ENCODE measurements around the gene PLSCR1.
A peak's percentile ranks its signal among the peaks of the same experiment; 100 is the strongest.

The PLSCR1 gene

DNA sequence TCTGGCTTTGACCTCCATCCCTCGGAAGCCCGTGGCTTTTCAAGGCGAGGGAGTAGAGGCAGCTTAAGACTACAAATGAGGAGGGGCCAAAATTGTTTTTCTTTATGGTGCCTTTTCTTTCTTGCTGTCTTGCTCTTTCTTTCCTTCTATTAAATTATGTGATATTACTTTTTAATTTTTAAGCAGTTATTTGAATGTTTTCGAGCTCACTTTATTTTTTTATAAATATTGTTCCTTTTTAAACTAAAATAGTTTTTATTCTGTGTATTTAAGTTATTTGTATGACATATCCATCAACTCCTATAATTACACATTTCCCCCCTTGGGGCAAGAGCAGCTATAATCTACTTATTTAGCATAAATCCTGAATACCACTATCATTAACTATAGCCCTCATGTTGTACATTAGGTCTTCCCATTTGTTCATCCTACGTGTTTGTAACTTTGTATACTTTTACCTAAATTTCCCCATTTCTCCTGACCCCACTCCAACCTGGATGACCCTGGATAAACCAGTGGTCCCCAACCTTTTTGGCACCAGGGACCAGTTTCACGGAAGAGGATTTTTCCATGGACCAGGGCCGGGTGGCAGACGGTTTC lies 622 bp upstream of the PLSCR1 start:
- Histone ChIP-seq H2BK12ac (ENCODE audit: low read length in 2 of 2) (no peak overlapping the region), H3K23ac (ENCODE audit: low read length in 2 of 2) (no peak overlapping the region), H3K27ac (ENCODE audit: low read length, poor library complexity, severe bottlenecking) (peak overlapping the region; percentile 14), H2BK120ac (ENCODE audit: low read depth, low read length) (no peak overlapping the region), H3K27me3 (ENCODE audit: control insufficient read depth in 1 of 2, insufficient read depth in 1 of 2, low read length in 2 of 2) (no peaks in the 10 kb centered on the region), H3K14ac (ENCODE audit: low read length in 2 of 2) (no peak overlapping the region), H3K4me2 (ENCODE audit: low read length, poor library complexity, severe bottlenecking) (peak overlapping the region; percentile 16), H3K4me1 (ENCODE audit: control insufficient read depth, insufficient read depth, low read depth, low read length) (no peaks in the 10 kb centered on the region), H3K9ac (ENCODE audit: low read length) (peak overlapping the region; percentile 92), H3K18ac (ENCODE audit: low read depth in 1 of 2, low read length in 2 of 2) (no peak overlapping the region), H4K8ac (ENCODE audit: low read length) (no peak overlapping the region), H3K79me1 (replicated peaks; ENCODE audit: low read length, poor library complexity, severe bottlenecking) (peaks cover 4% of the 10 kb centered on the region), H4K91ac (ENCODE audit: low read length) (no peak overlapping the region), H2AFZ (ENCODE audit: low read depth, low read length) (no peak overlapping the region), H3K36me3 (ENCODE audit: control insufficient read depth in 1 of 2, insufficient read depth in 2 of 2, low read depth in 1 of 2, low read length in 2 of 2) (no peaks in the 10 kb centered on the region), H2AK5ac (ENCODE audit: low read length, severe bottlenecking) (no peak overlapping the region), H2BK15ac (ENCODE audit: low read depth, poor library complexity, severe bottlenecking) (no peak overlapping the region), H3K4me3 (ENCODE audit: insufficient read depth in 1 of 2, low read depth in 1 of 2, low read length in 2 of 2) (peak overlapping the region; percentile 78 to 81), H3K4ac (ENCODE audit: low read depth in 1 of 2, low read length in 2 of 2) (no peak overlapping the region), H3K9me3 (ENCODE audit: control insufficient read depth, low read length) (no peaks in the 10 kb centered on the region), H2BK5ac (ENCODE audit: low read depth, low read length, poor library complexity, severe bottlenecking) (no peak overlapping the region)
- 31% methylated on average over 3 of the region's 8 CpGs for WGBS
- DNase-seq, result no peak

GRCh38 chr3:146543461-146544001 lies 876 bp downstream of the PLSCR1 start:
- Histone ChIP-seq H3K18ac (ENCODE audit: low read depth in 1 of 2, low read length in 2 of 2) (peak overlapping the region in 1 of 2 experiments; percentile 94), H3K14ac (ENCODE audit: low read length in 2 of 2) (no peak overlapping the region), H3K36me3 (ENCODE audit: control insufficient read depth in 1 of 2, insufficient read depth in 2 of 2, low read depth in 1 of 2, low read length in 2 of 2) (peaks cover 3 to 5% of the 10 kb centered on the region in 2 experiments), H3K4ac (ENCODE audit: low read depth in 1 of 2, low read length in 2 of 2) (no peak overlapping the region), H3K79me1 (replicated peaks; ENCODE audit: low read length, poor library complexity, severe bottlenecking) (peaks cover 4% of the 10 kb centered on the region), H2BK15ac (ENCODE audit: low read depth, poor library complexity, severe bottlenecking) (no peak overlapping the region), H3K9me3 (ENCODE audit: control insufficient read depth, low read length) (no peaks in the 10 kb centered on the region), H3K23ac (ENCODE audit: low read length in 2 of 2) (no peak overlapping the region), H2BK12ac (ENCODE audit: low read length in 2 of 2) (no peak overlapping the region), H3K9ac (ENCODE audit: low read length) (peak overlapping the region; percentile 92), H2BK5ac (ENCODE audit: low read depth, low read length, poor library complexity, severe bottlenecking) (no peak overlapping the region), H2AK5ac (ENCODE audit: low read length, severe bottlenecking) (no peak overlapping the region), H3K4me3 (ENCODE audit: insufficient read depth in 1 of 2, low read depth in 1 of 2, low read length in 2 of 2) (peak overlapping the region; percentile 78 to 81), H4K8ac (ENCODE audit: low read length) (no peak overlapping the region), H2BK120ac (ENCODE audit: low read depth, low read length) (no peak overlapping the region), H3K4me1 (ENCODE audit: control insufficient read depth, insufficient read depth, low read depth, low read length) (no peaks in the 10 kb centered on the region), H4K91ac (ENCODE audit: low read length) (no peak overlapping the region), H2AFZ (ENCODE audit: low read depth, low read length) (no peak overlapping the region), H3K27me3 (ENCODE audit: control insufficient read depth in 1 of 2, insufficient read depth in 1 of 2, low read length in 2 of 2) (no peaks in the 10 kb centered on the region), H3K27ac (ENCODE audit: low read length, poor library complexity, severe bottlenecking) (no peak overlapping the region), H3K4me2 (ENCODE audit: low read length, poor library complexity, severe bottlenecking) (peak overlapping the region; percentile 84)
- 2% methylated on average over 9 of the region's 10 CpGs for WGBS
- DNase-seq, result peak; percentile 63

DNA sequence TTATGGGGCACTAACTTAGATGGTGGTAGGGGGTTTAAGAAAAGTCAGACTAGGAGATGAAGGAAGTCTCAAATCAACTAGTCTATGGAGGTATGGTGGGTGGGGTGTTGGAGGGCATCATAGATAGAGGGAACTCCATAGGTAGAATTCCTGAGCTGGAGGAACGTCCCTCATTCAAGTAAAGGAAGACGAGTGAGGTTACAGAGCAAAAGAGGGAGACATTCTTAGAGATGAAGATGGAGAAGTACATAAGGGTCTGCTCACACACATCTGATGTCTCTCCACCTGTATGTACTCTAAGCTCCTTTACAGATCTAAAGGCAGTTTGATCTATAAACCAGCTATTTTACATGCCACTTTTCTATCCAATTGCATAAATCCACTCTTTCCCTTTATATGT lies 1.4 kb downstream of the PLSCR1 start:
- Histone ChIP-seq H2AK5ac (ENCODE audit: low read length, severe bottlenecking) (no peak overlapping the region), H3K9me3 (ENCODE audit: control insufficient read depth, low read length) (no peaks in the 10 kb centered on the region)

GRCh38 chr3:146542179-146542578 lies 2.2 kb downstream of the PLSCR1 start:
- Histone ChIP-seq H3K23ac (ENCODE audit: low read length in 2 of 2) (no peak overlapping the region), H3K4me2 (ENCODE audit: low read length, poor library complexity, severe bottlenecking) (no peak overlapping the region), H3K4ac (ENCODE audit: low read depth in 1 of 2, low read length in 2 of 2) (no peak overlapping the region), H3K18ac (ENCODE audit: low read depth in 1 of 2, low read length in 2 of 2) (no peak overlapping the region), H3K4me3 (ENCODE audit: insufficient read depth in 1 of 2, low read depth in 1 of 2, low read length in 2 of 2) (peak overlapping the region in 1 of 2 experiments; percentile 81), H2AFZ (ENCODE audit: low read depth, low read length) (no peak overlapping the region), H4K91ac (ENCODE audit: low read length) (no peak overlapping the region), H3K27me3 (ENCODE audit: control insufficient read depth in 1 of 2, insufficient read depth in 1 of 2, low read length in 2 of 2) (no peaks in the 10 kb centered on the region), H2BK12ac (ENCODE audit: low read length in 2 of 2) (no peak overlapping the region), H4K8ac (ENCODE audit: low read length) (no peak overlapping the region), H2BK15ac (ENCODE audit: low read depth, poor library complexity, severe bottlenecking) (no peak overlapping the region), H2AK5ac (ENCODE audit: low read length, severe bottlenecking) (no peak overlapping the region), H3K4me1 (ENCODE audit: control insufficient read depth, insufficient read depth, low read depth, low read length) (no peaks in the 10 kb centered on the region), H3K14ac (ENCODE audit: low read length in 2 of 2) (no peak overlapping the region), H3K36me3 (ENCODE audit: control insufficient read depth in 1 of 2, insufficient read depth in 2 of 2, low read depth in 1 of 2, low read length in 2 of 2) (peaks cover 3 to 5% of the 10 kb centered on the region in 2 experiments), H3K9me3 (ENCODE audit: control insufficient read depth, low read length) (no peaks in the 10 kb centered on the region), H2BK120ac (ENCODE audit: low read depth, low read length) (no peak overlapping the region), H2BK5ac (ENCODE audit: low read depth, low read length, poor library complexity, severe bottlenecking) (no peak overlapping the region), H3K9ac (ENCODE audit: low read length) (peak overlapping the region; percentile 92), H3K27ac (ENCODE audit: low read length, poor library complexity, severe bottlenecking) (no peak overlapping the region), H3K79me1 (replicated peaks; ENCODE audit: low read length, poor library complexity, severe bottlenecking) (peaks cover 8% of the 10 kb centered on the region)
- peak; percentile 71 for DNase-seq
- 70% methylated on average over 2 of the region's 2 CpGs for WGBS

More for the DNA sequence above, 1.4 kb downstream of the PLSCR1 start:
- Histone ChIP-seq H3K14ac (ENCODE audit: low read length in 2 of 2) (no peak overlapping the region), H3K4me2 (ENCODE audit: low read length, poor library complexity, severe bottlenecking) (peak overlapping the region; percentile 84), H3K36me3 (ENCODE audit: control insufficient read depth in 1 of 2, insufficient read depth in 2 of 2, low read depth in 1 of 2, low read length in 2 of 2) (peaks cover 3 to 5% of the 10 kb centered on the region in 2 experiments), H3K27ac (ENCODE audit: low read length, poor library complexity, severe bottlenecking) (no peak overlapping the region), H2BK120ac (ENCODE audit: low read depth, low read length) (no peak overlapping the region), H2BK5ac (ENCODE audit: low read depth, low read length, poor library complexity, severe bottlenecking) (no peak overlapping the region), H3K27me3 (ENCODE audit: control insufficient read depth in 1 of 2, insufficient read depth in 1 of 2, low read length in 2 of 2) (no peaks in the 10 kb centered on the region), H3K4me1 (ENCODE audit: control insufficient read depth, insufficient read depth, low read depth, low read length) (no peaks in the 10 kb centered on the region), H4K91ac (ENCODE audit: low read length) (no peak overlapping the region), H3K79me1 (replicated peaks; ENCODE audit: low read length, poor library complexity, severe bottlenecking) (peaks cover 4% of the 10 kb centered on the region), H3K23ac (ENCODE audit: low read length in 2 of 2) (no peak overlapping the region), H2BK12ac (ENCODE audit: low read length in 2 of 2) (peak overlapping the region in 1 of 2 experiments; percentile 35), H2BK15ac (ENCODE audit: low read depth, poor library complexity, severe bottlenecking) (no peak overlapping the region), H3K18ac (ENCODE audit: low read depth in 1 of 2, low read length in 2 of 2) (no peak overlapping the region), H3K4ac (ENCODE audit: low read depth in 1 of 2, low read length in 2 of 2) (no peak overlapping the region), H2AFZ (ENCODE audit: low read depth, low read length) (no peak overlapping the region), H3K4me3 (ENCODE audit: insufficient read depth in 1 of 2, low read depth in 1 of 2, low read length in 2 of 2) (peak overlapping the region in 1 of 2 experiments; percentile 81), H3K9ac (ENCODE audit: low read length) (peak overlapping the region; percentile 92), H4K8ac (ENCODE audit: low read length) (no peak overlapping the region)
- DNase-seq, result no peak
- WGBS, result 54% methylated on average over 1 of the region's 2 CpGs
